Measurements from ENCODE around the gene PARPBP. TPM values are rescaled to one million over a fixed set of nuclear protein-coding genes. Genes with fewer than 3 reads are reported as not detected.

The PARPBP gene
- total RNA-seq, 1 donor = 4.0 TPM

Other genes starting within 250 kb of the PARPBP start
- 23.6 TPM for gene DRAM1, start 242.6 kb upstream of the PARPBP start, total RNA-seq
- gene WASHC3, start 58.2 kb upstream of the PARPBP start, total RNA-seq = 23.8 TPM
- gene NUP37, start 69 bp upstream of the PARPBP start, total RNA-seq = 10.1 TPM
- gene PMCH, start 77.7 kb downstream of the PARPBP start, total RNA-seq = not detected